Mammary epithelial cell (primary cell): ENCODE data around the gene DAAM2.

Experiments
- CTCF ChIP-seq, 2 donors: IDR thresholded peaks in 1 of 2; conservative IDR thresholded peaks in 1 of 2; 2 replicates each; pipeline ENCODE4 v1.5.1; 2011 to 2012; ENCODE audit warnings: inconsistent platforms in 2 of 2, low read length in 2 of 2, mild to moderate bottlenecking in 2 of 2, control low read depth in 1 of 2, low read depth in 1 of 2; ENCODE audit not compliant: insufficient read depth in 1 of 2; ENCODE audit errors: extremely low read depth in 1 of 2
- EZH2 ChIP-seq: IDR thresholded peaks from 2 replicates; pipeline ENCODE4 v1.6.1; 2012; ENCODE audit warnings: low read length, inconsistent platforms, borderline replicate concordance

GRCh38 chr6:39911513-39912125 is 119.4 kb downstream of the DAAM2 start:
- no peak for TF ChIP-seq CTCF (conservative IDR thresholded peaks at IDR 0.05 in 1 of 2, IDR thresholded peaks at IDR 0.05 in 1 of 2; ENCODE audit: extremely low read depth in 1 of 2, insufficient read depth in 1 of 2, low read depth in 1 of 2, low read length in 2 of 2)
- no peak for TF ChIP-seq EZH2
